ENCODE data around the gene HACD3.

DNA sequence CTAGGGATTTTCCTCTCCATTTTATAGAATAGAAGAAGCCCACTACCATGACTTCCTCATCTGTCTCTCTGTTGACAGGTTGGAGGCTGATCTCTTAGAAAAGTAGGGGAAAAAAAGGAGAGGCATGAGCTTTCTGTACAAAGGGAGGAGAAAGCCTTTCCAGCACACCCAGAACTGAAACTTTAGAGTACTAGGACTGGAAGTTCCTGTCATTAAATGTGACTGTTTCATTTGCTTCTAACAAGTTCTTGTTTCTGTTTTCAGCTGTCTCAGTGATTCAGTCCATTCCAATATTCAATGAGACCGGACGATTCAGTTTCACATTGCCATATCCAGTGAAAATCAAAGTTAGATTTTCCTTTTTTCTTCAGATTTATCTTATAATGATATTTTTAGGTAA is 41.7 kb downstream of the HACD3 start:
- TF ChIP-seq, protein P1, sequence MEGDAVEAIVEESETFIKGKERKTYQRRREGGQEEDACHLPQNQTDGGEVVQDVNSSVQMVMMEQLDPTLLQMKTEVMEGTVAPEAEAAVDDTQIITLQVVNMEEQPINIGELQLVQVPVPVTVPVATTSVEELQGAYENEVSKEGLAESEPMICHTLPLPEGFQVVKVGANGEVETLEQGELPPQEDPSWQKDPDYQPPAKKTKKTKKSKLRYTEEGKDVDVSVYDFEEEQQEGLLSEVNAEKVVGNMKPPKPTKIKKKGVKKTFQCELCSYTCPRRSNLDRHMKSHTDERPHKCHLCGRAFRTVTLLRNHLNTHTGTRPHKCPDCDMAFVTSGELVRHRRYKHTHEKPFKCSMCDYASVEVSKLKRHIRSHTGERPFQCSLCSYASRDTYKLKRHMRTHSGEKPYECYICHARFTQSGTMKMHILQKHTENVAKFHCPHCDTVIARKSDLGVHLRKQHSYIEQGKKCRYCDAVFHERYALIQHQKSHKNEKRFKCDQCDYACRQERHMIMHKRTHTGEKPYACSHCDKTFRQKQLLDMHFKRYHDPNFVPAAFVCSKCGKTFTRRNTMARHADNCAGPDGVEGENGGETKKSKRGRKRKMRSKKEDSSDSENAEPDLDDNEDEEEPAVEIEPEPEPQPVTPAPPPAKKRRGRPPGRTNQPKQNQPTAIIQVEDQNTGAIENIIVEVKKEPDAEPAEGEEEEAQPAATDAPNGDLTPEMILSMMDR (IDR thresholded peaks at IDR 0.05), result no peak
- no peak for TF ChIP-seq POLR2A (IDR thresholded peaks at IDR 0.05)
